Smooth muscle cell (in vitro differentiated cells): ENCODE measurements around the gene FHIT. TPM values are rescaled to one million over a fixed set of nuclear protein-coding genes. Genes with fewer than 3 reads are reported as not detected.

Experiments
- DNase-seq: peaks from one replicate; lab custom pipeline; 2025; ENCODE audit not compliant: unreplicated experiment; lab: John Stamatoyannopoulos, UW
- H2AFZ ChIP-seq: fragments of 200-600 bp; sonication (generic); 2 replicates; pipeline ENCODE4 v1.6.0; 2016; ENCODE audit warnings: antibody characterized with exemption, low read depth, mild to moderate bottlenecking
- H3F3A ChIP-seq: fragments of 200-600 bp; sonication (generic); 2 replicates; pipeline ENCODE4 v1.6.0; 2017; ENCODE audit warnings: antibody characterized with exemption, low read depth
- H3K27ac ChIP-seq: fragments of 200-600 bp; sonication (generic); 2 replicates; pipeline ENCODE4 v1.5.1; 2016; ENCODE audit warnings: low read depth, mild to moderate bottlenecking
- H3K27me3 ChIP-seq: fragments of 200-600 bp; sonication (generic); 2 replicates; pipeline ENCODE4 v1.6.1; 2016; ENCODE audit warnings: low read depth, mild to moderate bottlenecking
- H3K36me3 ChIP-seq: fragments of 200-600 bp; sonication (generic); 2 replicates; pipeline ENCODE4 v1.5.1; 2016; ENCODE audit warnings: low read depth
- H3K4me1 ChIP-seq: fragments of 200-600 bp; sonication (generic); 2 replicates; pipeline ENCODE4 v1.5.1; 2016; ENCODE audit warnings: low read depth
- H3K4me2 ChIP-seq: fragments of 200-600 bp; sonication (generic); 2 replicates; pipeline ENCODE4 v1.6.0; 2016; ENCODE audit warnings: mild to moderate bottlenecking
- H3K4me3 ChIP-seq: fragments of 200-600 bp; sonication (generic); 2 replicates; pipeline ENCODE4 v1.5.1; 2016; ENCODE audit warnings: mild to moderate bottlenecking
- H3K79me2 ChIP-seq: fragments of 200-600 bp; sonication (generic); 2 replicates; pipeline ENCODE4 v1.6.0; 2016; ENCODE audit warnings: low read depth, mild to moderate bottlenecking
- H3K9ac ChIP-seq: fragments of 200-600 bp; sonication (generic); 2 replicates; pipeline ENCODE4 v1.6.0; 2016; ENCODE audit warnings: low read depth
- H3K9me3 ChIP-seq: fragments of 200-600 bp; sonication (generic); replicated peaks from 2 replicates; pipeline ENCODE4 v1.5.1; 2016; ENCODE audit warnings: low read depth
- H4K20me1 ChIP-seq: fragments of 200-600 bp; sonication (generic); 2 replicates; pipeline ENCODE4 v1.6.0; 2016; ENCODE audit warnings: low read depth
- WGBS: methylation state at CpG from one replicate; pipeline ENCODE4 v1.1.7; 2016; ENCODE audit warnings: low lambda C conversion rate; 5-methylcytosine and 5-hydroxymethylcytosine counted together
- polyA plus RNA-seq: library from polyadenylated mRNA; unstranded; fragments of >200 nt; fragmentation: Nextera tagmentation; extraction: Ambion mirVana; gene quantifications from 2 replicates; pipeline ENCODE4 v1.2.1, GENCODE V29; 2016
- total RNA-seq: library from RNA; depleted of rRNA; stranded (reverse); fragments of >200 nt; gene quantifications from 2 replicates; pipeline ENCODE4 v1.2.3, GENCODE V29; 2014
- TF ChIP-seq, protein P1 (sequence below): fragments of 200-600 bp; sonication (generic); IDR thresholded peaks from 2 replicates; pipeline ENCODE4 v1.5.1; 2017; ENCODE audit warnings: borderline replicate concordance, mild to moderate bottlenecking, antibody characterized with exemption; ENCODE audit not compliant: insufficient read depth, poor library complexity, severe bottlenecking

FHIT gene
- total and polyA plus RNA-seq, 2 experiments from 2014 or later: 5.9 to 6.7 TPM

DNA sequence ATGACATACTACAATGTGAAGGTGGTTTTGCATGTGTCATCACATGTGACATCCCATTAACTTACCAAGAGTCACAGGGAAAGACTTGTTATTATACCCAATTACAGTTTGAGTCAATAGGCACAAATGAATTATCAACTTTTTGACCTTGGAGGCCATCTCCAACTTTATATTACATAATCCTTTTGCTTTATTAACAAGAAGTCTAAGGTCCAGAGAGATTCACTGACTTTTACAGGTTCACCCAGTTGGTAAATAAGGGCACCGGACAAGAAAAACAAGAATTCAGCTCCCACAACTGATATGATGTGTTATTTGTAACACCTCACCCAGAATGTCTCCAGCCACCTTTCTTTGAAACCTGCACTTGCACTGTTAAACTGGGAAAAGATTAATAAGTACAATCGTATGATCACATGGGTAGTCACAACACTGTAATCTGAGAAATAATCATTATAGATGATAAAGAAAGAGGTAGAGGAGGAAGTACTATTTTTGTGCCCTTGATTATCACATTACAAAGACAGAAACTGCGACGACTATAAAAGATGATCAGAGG, 928.9 kb downstream of the FHIT start:
- no peaks in the 10 kb centered on the region for H3K27me3 ChIP-seq
- H3K4me3 ChIP-seq: no peak overlapping the region
- no peak overlapping the region for H3K27ac ChIP-seq
- no peaks in the 10 kb centered on the region for H3K79me2 ChIP-seq
- H3K9ac ChIP-seq: no peak overlapping the region
- TF ChIP-seq, protein P1, sequence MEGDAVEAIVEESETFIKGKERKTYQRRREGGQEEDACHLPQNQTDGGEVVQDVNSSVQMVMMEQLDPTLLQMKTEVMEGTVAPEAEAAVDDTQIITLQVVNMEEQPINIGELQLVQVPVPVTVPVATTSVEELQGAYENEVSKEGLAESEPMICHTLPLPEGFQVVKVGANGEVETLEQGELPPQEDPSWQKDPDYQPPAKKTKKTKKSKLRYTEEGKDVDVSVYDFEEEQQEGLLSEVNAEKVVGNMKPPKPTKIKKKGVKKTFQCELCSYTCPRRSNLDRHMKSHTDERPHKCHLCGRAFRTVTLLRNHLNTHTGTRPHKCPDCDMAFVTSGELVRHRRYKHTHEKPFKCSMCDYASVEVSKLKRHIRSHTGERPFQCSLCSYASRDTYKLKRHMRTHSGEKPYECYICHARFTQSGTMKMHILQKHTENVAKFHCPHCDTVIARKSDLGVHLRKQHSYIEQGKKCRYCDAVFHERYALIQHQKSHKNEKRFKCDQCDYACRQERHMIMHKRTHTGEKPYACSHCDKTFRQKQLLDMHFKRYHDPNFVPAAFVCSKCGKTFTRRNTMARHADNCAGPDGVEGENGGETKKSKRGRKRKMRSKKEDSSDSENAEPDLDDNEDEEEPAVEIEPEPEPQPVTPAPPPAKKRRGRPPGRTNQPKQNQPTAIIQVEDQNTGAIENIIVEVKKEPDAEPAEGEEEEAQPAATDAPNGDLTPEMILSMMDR: no peak
- WGBS: 83% methylated on average over 4 of the region's 4 CpGs
- no peak for DNase-seq
- no peak overlapping the region for H2AFZ ChIP-seq
- H3K4me1 ChIP-seq: peaks cover 9% of the 10 kb centered on the region
- no peaks in the 10 kb centered on the region for H3K9me3 ChIP-seq
- H3K4me2 ChIP-seq: no peak overlapping the region
- H3K36me3 ChIP-seq: no peaks in the 10 kb centered on the region
- H3F3A ChIP-seq: no peaks in the 10 kb centered on the region
- no peaks in the 10 kb centered on the region for H4K20me1 ChIP-seq

DNA sequence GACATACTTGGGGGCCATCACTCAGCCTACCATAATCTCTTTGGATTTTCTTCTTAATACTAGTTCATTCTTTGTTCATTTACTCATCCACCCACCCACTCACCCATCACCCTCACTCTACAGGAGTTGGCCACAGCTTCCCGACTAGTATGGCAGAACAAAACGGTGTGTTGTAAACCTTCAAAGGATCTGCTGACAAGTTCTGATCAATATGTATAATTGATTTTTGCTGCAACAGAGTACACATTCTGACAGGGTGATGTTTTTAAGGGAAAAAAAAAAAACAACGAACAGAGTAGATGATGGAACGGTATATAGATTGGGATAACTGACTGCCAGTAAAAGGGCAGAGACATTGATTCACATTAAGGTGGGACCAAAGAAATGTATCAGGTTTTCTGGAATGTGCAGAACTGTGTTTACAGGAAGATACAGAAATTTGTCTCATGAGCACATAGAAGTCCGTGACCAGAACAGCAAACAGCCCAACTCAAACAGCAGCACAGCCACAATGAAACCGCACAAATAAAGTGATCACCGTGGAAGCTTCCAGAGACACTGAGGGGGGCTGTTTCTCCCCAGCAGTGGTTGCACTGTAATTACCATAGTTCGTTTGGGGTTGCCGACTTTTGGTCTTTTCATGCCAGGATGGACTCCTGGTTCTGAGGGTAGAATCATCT, 931.9 kb downstream of the FHIT start:
- H3K4me2 ChIP-seq: no peak overlapping the region
- H3K4me3 ChIP-seq: no peak overlapping the region
- no peaks in the 10 kb centered on the region for H3K9me3 ChIP-seq
- H3K27me3 ChIP-seq: no peaks in the 10 kb centered on the region
- TF ChIP-seq, protein P1: no peak
- 87% methylated on average over 9 of the region's 9 CpGs for WGBS
- H3K36me3 ChIP-seq: no peaks in the 10 kb centered on the region
- no peak for DNase-seq
- peak overlapping the region; percentile 27 for H3K27ac ChIP-seq
- H3K4me1 ChIP-seq: peaks cover 6% of the 10 kb centered on the region
- H2AFZ ChIP-seq: no peak overlapping the region
- no peaks in the 10 kb centered on the region for H3K79me2 ChIP-seq
- H3F3A ChIP-seq: no peaks in the 10 kb centered on the region
- no peak overlapping the region for H3K9ac ChIP-seq
- H4K20me1 ChIP-seq: no peaks in the 10 kb centered on the region

DNA sequence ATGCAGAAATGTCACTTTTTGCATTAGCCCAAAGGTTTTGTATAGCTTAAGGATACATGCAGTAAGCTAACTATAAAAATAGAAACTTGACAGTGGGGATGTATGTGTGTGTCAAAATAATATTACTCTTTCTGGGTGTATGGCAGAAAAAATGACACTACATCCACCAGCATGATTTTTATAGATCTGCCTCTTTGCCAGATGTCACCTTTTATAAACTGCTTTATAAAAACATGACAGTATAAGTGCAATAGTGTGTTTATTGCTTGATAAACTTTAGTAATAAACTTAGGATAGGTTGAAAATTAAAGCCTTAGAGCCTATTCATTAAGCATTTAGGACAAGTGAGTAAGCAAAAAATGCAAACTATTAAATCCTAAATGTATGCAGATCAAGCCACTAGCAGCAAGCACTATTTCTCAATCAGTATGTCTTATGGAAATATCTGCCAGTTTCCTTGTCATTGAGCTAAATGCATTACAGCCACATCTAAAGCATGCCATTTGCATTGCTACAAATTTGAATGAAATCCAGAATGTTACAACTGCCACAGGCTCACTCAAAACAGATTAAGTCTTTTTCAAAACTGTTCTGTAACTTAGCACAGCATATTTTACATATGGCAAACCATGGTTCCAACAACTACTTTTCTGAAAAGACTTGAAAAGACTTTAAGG, 935.0 kb downstream of the FHIT start:
- peak overlapping the region; percentile 73 for H3K27ac ChIP-seq
- no peaks in the 10 kb centered on the region for H3K9me3 ChIP-seq
- H3K36me3 ChIP-seq: no peaks in the 10 kb centered on the region
- no peaks in the 10 kb centered on the region for H3F3A ChIP-seq
- H3K4me1 ChIP-seq: no peaks in the 10 kb centered on the region
- no peak overlapping the region for H3K4me3 ChIP-seq
- no peak for DNase-seq
- TF ChIP-seq, protein P1: no peak
- H3K27me3 ChIP-seq: no peaks in the 10 kb centered on the region
- H2AFZ ChIP-seq: no peak overlapping the region
- no peaks in the 10 kb centered on the region for H3K79me2 ChIP-seq
- H3K4me2 ChIP-seq: peak overlapping the region; percentile 58
- no peak overlapping the region for H3K9ac ChIP-seq
- H4K20me1 ChIP-seq: no peaks in the 10 kb centered on the region
